ENCODE data around the gene TLN1.
A peak's percentile ranks its signal among the peaks of the same experiment; 100 is the strongest.

Gene TLN1

GRCh38 chr9:35688558-35689541, 43.1 kb downstream of the TLN1 start (continued):
- TF ChIP-seq ZNF350 (tag by site-specific recombination; IDR thresholded peaks at IDR 0.05) (no peak), PRDM10 (tag by site-specific recombination; IDR thresholded peaks at IDR 0.05) (peak; percentile 95), ZNF692 (tag by site-specific recombination; IDR thresholded peaks at IDR 0.05) (peak; percentile 50), KLF1 (tag by site-specific recombination; IDR thresholded peaks at IDR 0.05) (no peak), MZF1 (tag by site-specific recombination; IDR thresholded peaks at IDR 0.05; ENCODE audit: borderline replicate concordance) (0 out of 2 replicates have a peak, but pooled peaks have one; percentile 18), ZNF366 (tag by site-specific recombination; conservative IDR thresholded peaks at IDR 0.05) (peak; percentile 44; the same call in 1 of the 2 replicates), ZFHX2 (tag by site-specific recombination; conservative IDR thresholded peaks at IDR 0.05) (peak; percentile 80), SP2 (tag by site-specific recombination; IDR thresholded peaks at IDR 0.05) (0 out of 2 replicates have a peak, but pooled peaks have one; percentile 21), ZNF394 (tag by site-specific recombination; IDR thresholded peaks at IDR 0.05; ENCODE audit: borderline replicate concordance) (peak; percentile 69; the same call in 1 of the 2 replicates), ZBTB20 (tag by site-specific recombination; IDR thresholded peaks at IDR 0.05) (peak; percentile 75), ZBTB11 (tag by site-specific recombination; conservative IDR thresholded peaks at IDR 0.05; ENCODE audit: low read depth) (no peak), ZXDB (tag by site-specific recombination; IDR thresholded peaks at IDR 0.05) (no peak), HIC1 (tag by site-specific recombination; IDR thresholded peaks at IDR 0.05) (peak; percentile 43; the same call in 1 of the 2 replicates), ZFP69B (tag by site-specific recombination; IDR thresholded peaks at IDR 0.05) (peak; percentile 50; the same call in 1 of the 2 replicates), GFI1B (tag by site-specific recombination; IDR thresholded peaks at IDR 0.05) (0 out of 2 replicates have a peak, but pooled peaks have one; percentile 29), ZEB2 (tag by site-specific recombination; IDR thresholded peaks at IDR 0.05) (0 out of 2 replicates have a peak, but pooled peaks have one; percentile 42), SP7 (tag by site-specific recombination; IDR thresholded peaks at IDR 0.05) (peak; percentile 78), MYNN (tag by site-specific recombination; IDR thresholded peaks at IDR 0.05; ENCODE audit: borderline replicate concordance) (no peak), ZNF133 (tag by site-specific recombination; IDR thresholded peaks at IDR 0.05) (no peak), ZNF157 (tag by site-specific recombination; IDR thresholded peaks at IDR 0.05) (no peak), ZNF112 (tag by site-specific recombination; IDR thresholded peaks at IDR 0.05) (no peak), ZNF248 (tag by site-specific recombination; IDR thresholded peaks at IDR 0.05) (no peak), ZNF629 (tag by site-specific recombination; IDR thresholded peaks at IDR 0.05) (peak; percentile 19; the same call in 1 of the 2 replicates), ZSCAN23 (tag by site-specific recombination; IDR thresholded peaks at IDR 0.05) (no peak), ZBTB26 (tag by site-specific recombination; optimal IDR thresholded peaks at IDR 0.05) (no peak), ZNF274 (IDR thresholded peaks at IDR 0.05; ENCODE audit: low read length) (no peak), ZNF274 (tag by site-specific recombination; IDR thresholded peaks at IDR 0.05; ENCODE audit: borderline replicate concordance) (no peak)
